PC-9 (cell line): ENCODE measurements around the gene DAPK1. TPM values are rescaled to one million over a fixed set of nuclear protein-coding genes. Genes with fewer than 3 reads are reported as not detected.

ENCODE experiments used
- BruUV-seq: library from RNA; stranded (reverse); fragments of 400-500 nt; replicated peaks from 2 replicates; lab custom pipeline; 2021; lab: Mats Ljungman, UMichigan
- CTCF ChIA-PET: fragments of 300-600 bp; sonication (Branson Sonifier 250); formaldehyde crosslinking; loops from one replicate; lab custom pipeline; 2022; ENCODE audit warnings: antibody characterized with exemption; lab: Charles Lee
- POLR2A ChIA-PET: fragments of 300-600 bp; sonication (Branson Sonifier 250); formaldehyde crosslinking; loops from one replicate; lab custom pipeline; 2022; ENCODE audit warnings: antibody characterized with exemption; ENCODE audit not compliant: unreplicated experiment; lab: Charles Lee
- DNase-seq, 2 experiments: peaks; one replicate each; pipeline versions ENCODE4 v3.0.0 to v3.0.0-alpha.2; 2015 to 2022; ENCODE audit warnings: mixed read lengths in 1 of 2
- H2AFZ ChIP-seq: fragments of 200-600 bp; sonication (generic); 2 replicates; pipeline ENCODE4 v1.8.1; 2017; ENCODE audit warnings: antibody characterized with exemption
- H3F3A ChIP-seq: fragments of 200-600 bp; sonication (generic); 2 replicates; pipeline ENCODE4 v1.8.1; 2017; ENCODE audit warnings: antibody characterized with exemption, mild to moderate bottlenecking, low read depth; ENCODE audit not compliant: insufficient read depth
- H3K27ac ChIP-seq: fragments of 200-600 bp; sonication (generic); 2 replicates; pipeline ENCODE4 v1.6.1; 2016; ENCODE audit warnings: mixed run types
- H3K27me3 ChIP-seq: fragments of 200-600 bp; sonication (generic); 2 replicates; pipeline ENCODE4 v1.6.1; 2016; ENCODE audit warnings: low read depth, mixed run types; ENCODE audit not compliant: insufficient read depth
- H3K36me3 ChIP-seq: fragments of 200-600 bp; sonication (generic); 2 replicates; pipeline ENCODE4 v1.6.1; 2016; ENCODE audit warnings: low read depth, mixed run types
- H3K4me1 ChIP-seq: fragments of 200-600 bp; sonication (generic); replicated peaks from 2 replicates; pipeline ENCODE4 v1.6.1; 2016; ENCODE audit warnings: mixed run types; ENCODE audit not compliant: insufficient read depth
- H3K4me2 ChIP-seq: fragments of 200-600 bp; sonication (generic); 2 replicates; pipeline ENCODE4 v1.6.1; 2017; ENCODE audit warnings: mixed run types
- H3K4me3 ChIP-seq: fragments of 200-600 bp; sonication (generic); 2 replicates; pipeline ENCODE4 v1.6.1; 2016; ENCODE audit warnings: mixed run types
- H3K79me2 ChIP-seq: fragments of 200-600 bp; sonication (generic); 2 replicates; pipeline ENCODE4 v1.6.1; 2017; ENCODE audit warnings: low read depth, mixed run types
- H3K9me2 ChIP-seq: fragments of 200-600 bp; sonication (generic); 2 replicates; pipeline ENCODE4 v1.8.1; 2017; ENCODE audit warnings: mild to moderate bottlenecking; ENCODE audit not compliant: insufficient read depth
- H3K9me3 ChIP-seq: fragments of 200-600 bp; sonication (generic); 2 replicates; pipeline ENCODE4 v1.8.1; 2016; ENCODE audit warnings: low read depth; ENCODE audit not compliant: insufficient read depth
- H4K20me1 ChIP-seq: fragments of 200-600 bp; sonication (generic); 2 replicates; pipeline ENCODE4 v1.8.1; 2017; ENCODE audit not compliant: insufficient read depth
- CTCF ChIP-seq: fragments of 200-600 bp; sonication (generic); conservative IDR thresholded peaks from 2 replicates; pipeline ENCODE4 v1.6.1; 2017; ENCODE audit warnings: mixed run types, antibody characterized with exemption, mild to moderate bottlenecking, moderate library complexity
- EZH2 ChIP-seq: fragments of 200-600 bp; sonication (generic); IDR thresholded peaks from 2 replicates; pipeline ENCODE4 v1.8.0; 2017; ENCODE audit warnings: antibody characterized with exemption, low read depth
- intact Hi-C: fragments of 100-400 bp; cut with micrococcal nuclease; formaldehyde crosslinking; loops from one replicate; pipeline ENCODE4 v1.10.0; 2022; ENCODE audit not compliant: unreplicated experiment
- total RNA-seq: library from RNA; stranded (reverse); gene quantifications from 2 replicates; pipeline ENCODE4 v1.2.3, GENCODE V29; 2021

Gene DAPK1
- total RNA-seq, 1 experiment from 2014 or later, result 100 TPM

DNA sequence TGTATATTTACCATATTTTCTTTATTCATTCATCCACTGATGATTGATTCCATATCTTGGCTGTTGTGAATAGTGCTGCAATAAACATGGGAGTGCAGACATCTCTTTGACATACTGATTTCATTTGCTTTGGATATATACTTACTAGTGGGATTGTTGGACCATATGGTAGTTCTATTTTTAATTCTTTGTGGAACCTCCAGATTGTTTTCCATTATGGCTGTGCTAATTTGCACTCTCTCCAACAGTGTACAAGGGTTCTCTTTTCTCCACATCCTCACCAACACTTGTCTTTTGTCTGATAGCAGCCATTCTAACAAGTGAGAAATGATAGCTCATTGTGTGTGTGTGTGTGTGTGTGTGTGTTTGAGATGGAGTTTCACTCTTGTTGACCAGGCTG, 86.7 kb downstream of the DAPK1 start:
- H3K27me3 ChIP-seq, result no peaks in the 10 kb centered on the region
- CTCF ChIA-PET, result no interaction called here

DNA sequence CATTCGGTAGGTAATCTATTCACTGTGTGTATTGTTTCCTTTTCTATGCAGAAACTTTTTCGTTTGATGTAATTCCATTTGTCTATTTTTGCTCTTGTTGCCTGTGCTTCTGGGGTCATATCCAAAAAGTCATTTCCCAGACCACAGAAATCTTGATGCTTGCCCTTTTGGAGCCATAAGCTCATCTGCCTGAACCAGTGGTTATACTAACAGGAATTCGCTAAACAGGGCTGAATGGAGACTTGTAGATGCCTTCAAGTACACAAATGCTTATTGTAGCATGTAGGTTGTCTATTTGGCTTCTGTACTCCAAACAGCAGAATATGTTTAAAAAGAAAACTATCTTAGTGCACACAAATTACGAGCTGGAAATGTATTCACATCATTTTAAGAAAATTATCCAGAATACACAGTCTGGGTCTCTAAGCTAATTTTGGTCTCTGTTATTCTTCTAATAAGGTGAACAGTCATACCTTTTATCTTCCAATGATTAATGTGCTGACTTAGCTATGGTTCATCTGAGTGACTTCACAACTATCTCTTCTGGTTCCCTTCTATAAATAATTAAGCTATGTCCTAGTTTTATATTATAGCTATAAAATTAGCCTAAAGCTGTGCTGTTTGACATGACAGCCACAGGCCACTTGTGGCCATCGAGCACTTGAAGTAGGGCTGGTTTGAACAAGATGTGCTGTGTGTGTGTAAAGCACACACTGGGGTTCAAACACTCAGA, 87.6 kb downstream of the DAPK1 start:
- TF ChIP-seq EZH2 (no peak), CTCF (no peak)
- intact Hi-C loops, result no loop called here
- Histone ChIP-seq H3K79me2 (peaks cover 3% of the 10 kb centered on the region; the same call in 1 of the 2 replicates), H2AFZ (no peak overlapping the region), H3K27ac (no peak overlapping the region), H3K4me1 (no peaks in the 10 kb centered on the region), H3F3A (no peaks in the 10 kb centered on the region), H3K36me3 (no peaks in the 10 kb centered on the region), H3K4me2 (no peak overlapping the region), H4K20me1 (no peaks in the 10 kb centered on the region), H3K4me3 (no peak overlapping the region), H3K9me2 (no peaks in the 10 kb centered on the region), H3K9me3 (no peaks in the 10 kb centered on the region), H3K27me3 (no peaks in the 10 kb centered on the region)
- ChIA-PET POLR2A (no interaction called here), CTCF (no interaction called here)
- DNase-seq, result no peak
- BruUV-seq, result no TSS peak

More for the DNA sequence above, 86.7 kb downstream of the DAPK1 start:
- TF ChIP-seq CTCF (no peak), EZH2 (no peak)
- no peak overlapping the region for H3K4me3 ChIP-seq
- H4K20me1 ChIP-seq, result no peaks in the 10 kb centered on the region
- H3F3A ChIP-seq, result no peaks in the 10 kb centered on the region
- H3K79me2 ChIP-seq, result peaks cover 3% of the 10 kb centered on the region; the same call in 1 of the 2 replicates
- no peaks in the 10 kb centered on the region for H3K36me3 ChIP-seq
- DNase-seq, result no peak
- H3K9me2 ChIP-seq, result no peaks in the 10 kb centered on the region
- no peak overlapping the region for H2AFZ ChIP-seq
- BruUV-seq, result no TSS peak
- intact Hi-C loops, result no loop called here
- POLR2A ChIA-PET, result no interaction called here
- no peaks in the 10 kb centered on the region for H3K9me3 ChIP-seq
- H3K27ac ChIP-seq, result no peak overlapping the region
- no peak overlapping the region for H3K4me2 ChIP-seq
- H3K4me1 ChIP-seq, result no peaks in the 10 kb centered on the region

- Histone ChIP-seq H3K9me2 (no peaks in the 10 kb centered on the region), H3K27ac (no peak overlapping the region), H3K79me2 (peaks cover 3% of the 10 kb centered on the region; the same call in 1 of the 2 replicates), H3F3A (no peaks in the 10 kb centered on the region), H4K20me1 (no peaks in the 10 kb centered on the region), H3K4me2 (no peak overlapping the region), H3K27me3 (no peaks in the 10 kb centered on the region), H2AFZ (no peak overlapping the region), H3K4me1 (no peaks in the 10 kb centered on the region), H3K36me3 (no peaks in the 10 kb centered on the region), H3K9me3 (no peaks in the 10 kb centered on the region), H3K4me3 (no peak overlapping the region)
- CTCF ChIA-PET, result no interaction called here
- DNase-seq, result no peak
- intact Hi-C loops, result no loop called here
- no TSS peak for BruUV-seq
- POLR2A ChIA-PET, result no interaction called here
- TF ChIP-seq CTCF, result no peak
- TF ChIP-seq EZH2, result no peak
Observed at GRCh38 chr9:87586731-87587355, 89.2 kb downstream of the DAPK1 start.
